COLO668 (cell line): ENCODE results near the gene KRT7.
"Not testable (repeated sequence)": the region's sequence is repeated elsewhere in the genome, so short reads cannot be mapped to it uniquely, and the experiment has no call there.

Source experiments
- DNase-seq: peaks from one replicate; lab custom pipeline; 2025; ENCODE audit not compliant: unreplicated experiment; lab: John Stamatoyannopoulos, UW

The KRT7 gene

GRCh38 chr12:52277486-52278245 lies 44.6 kb downstream of the KRT7 start:
- DNase-seq, result peak; percentile 31

GRCh38 chr12:52278575-52279421 lies 45.8 kb downstream of the KRT7 start:
- peak; percentile 67 for DNase-seq

GRCh38 chr12:52279422-52280318 lies 46.6 kb downstream of the KRT7 start:
- DNase-seq, result no peak

- DNase-seq, result no peak
Measured at GRCh38 chr12:52280319-52280795, 47.3 kb downstream of the KRT7 start.

- DNase-seq, result no peak
Measured at GRCh38 chr12:52280796-52281560, 47.9 kb downstream of the KRT7 start.

- DNase-seq, result no peak
Measured at GRCh38 chr12:52284562-52285171, 51.6 kb downstream of the KRT7 start.

GRCh38 chr12:52285172-52285745 lies 52.2 kb downstream of the KRT7 start:
- DNase-seq, result no peak

GRCh38 chr12:52285851-52286530 lies 52.9 kb downstream of the KRT7 start:
- no peak for DNase-seq

GRCh38 chr12:52286857-52287785 lies 54.1 kb downstream of the KRT7 start:
- not testable (repeated sequence) for DNase-seq

- not testable (repeated sequence) for DNase-seq
Measured at GRCh38 chr12:52287816-52288805, 55.1 kb downstream of the KRT7 start.

GRCh38 chr12:52290483-52291134 lies 57.6 kb downstream of the KRT7 start:
- DNase-seq, result not testable (repeated sequence)

GRCh38 chr12:52291267-52291935 lies 58.4 kb downstream of the KRT7 start, which contains the start of gene KRT81:
Gene KRT81, minus strand, starts transcription at chr12:52291534. Its CDS starts 69 bp downstream, at chr12:52291465.
- DNase-seq, result no peak

- DNase-seq, result no peak
Measured at GRCh38 chr12:52293926-52294325, 60.9 kb downstream of the KRT7 start.

- no peak for DNase-seq
Measured at GRCh38 chr12:52294803-52295202, 61.8 kb downstream of the KRT7 start.

- DNase-seq, result no peak
Measured at GRCh38 chr12:52295663-52296062, 62.6 kb downstream of the KRT7 start.
